GM19467 (cell line): ENCODE data around the gene ACTRT2.

Source experiments
- ATAC-seq: cut with Tn5 transposase; IDR thresholded peaks from one replicate; pipeline ENCODE4 v1.9.1; 2021; ENCODE audit warnings: mild to moderate bottlenecking, moderate library complexity; ENCODE audit not compliant: unreplicated experiment

ACTRT2 gene

DNA sequence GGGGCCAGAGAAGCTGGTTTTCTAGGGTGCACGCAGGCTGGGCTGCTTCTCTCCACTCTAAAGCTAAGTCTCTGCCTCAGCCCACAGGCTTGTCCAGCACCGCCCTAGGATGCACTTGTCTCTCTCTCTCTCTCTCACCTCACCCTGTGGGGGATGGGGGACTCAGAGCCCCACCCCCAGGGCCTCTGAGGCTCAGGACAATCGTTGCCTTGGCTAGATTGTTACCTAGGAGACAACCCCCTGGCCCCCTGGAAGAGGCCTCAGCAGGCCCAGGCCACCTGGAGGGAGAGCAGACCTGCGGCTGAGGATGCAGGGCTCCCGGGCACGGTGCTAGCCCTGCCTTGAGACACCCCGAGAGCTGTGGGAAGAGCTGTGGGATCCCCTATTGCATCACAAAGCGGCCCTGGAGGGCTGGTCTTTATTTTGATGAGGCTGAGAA lies at the start of gene ACTRT2:
ACTRT2 (plus strand) TSS at position 235 of the 439 bp plus-strand sequence. CDS start 220 bp downstream, outside the sequence.
- no peak for ATAC-seq

DNA sequence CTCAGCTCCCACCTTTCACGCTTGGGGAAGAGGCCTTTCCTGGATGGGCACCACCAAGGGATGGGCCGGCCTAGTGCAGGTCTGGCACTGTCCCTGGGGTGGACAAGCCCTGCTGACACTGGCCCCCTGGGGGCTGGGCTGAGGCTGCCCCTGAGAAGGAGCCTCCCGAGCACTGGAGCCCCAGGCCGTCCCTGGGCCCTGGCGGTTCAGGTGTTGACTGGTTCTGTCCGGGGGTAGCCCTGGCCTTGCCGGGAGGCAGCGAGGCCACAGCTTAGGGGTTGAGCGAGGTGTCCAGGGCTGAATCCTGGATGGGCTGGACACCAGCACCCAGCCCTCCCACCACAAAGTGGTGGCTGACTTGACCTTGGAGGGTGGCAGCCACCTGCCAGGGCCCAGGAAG lies 49.7 kb upstream of the ACTRT2 start:
- ATAC-seq = no peak

DNA sequence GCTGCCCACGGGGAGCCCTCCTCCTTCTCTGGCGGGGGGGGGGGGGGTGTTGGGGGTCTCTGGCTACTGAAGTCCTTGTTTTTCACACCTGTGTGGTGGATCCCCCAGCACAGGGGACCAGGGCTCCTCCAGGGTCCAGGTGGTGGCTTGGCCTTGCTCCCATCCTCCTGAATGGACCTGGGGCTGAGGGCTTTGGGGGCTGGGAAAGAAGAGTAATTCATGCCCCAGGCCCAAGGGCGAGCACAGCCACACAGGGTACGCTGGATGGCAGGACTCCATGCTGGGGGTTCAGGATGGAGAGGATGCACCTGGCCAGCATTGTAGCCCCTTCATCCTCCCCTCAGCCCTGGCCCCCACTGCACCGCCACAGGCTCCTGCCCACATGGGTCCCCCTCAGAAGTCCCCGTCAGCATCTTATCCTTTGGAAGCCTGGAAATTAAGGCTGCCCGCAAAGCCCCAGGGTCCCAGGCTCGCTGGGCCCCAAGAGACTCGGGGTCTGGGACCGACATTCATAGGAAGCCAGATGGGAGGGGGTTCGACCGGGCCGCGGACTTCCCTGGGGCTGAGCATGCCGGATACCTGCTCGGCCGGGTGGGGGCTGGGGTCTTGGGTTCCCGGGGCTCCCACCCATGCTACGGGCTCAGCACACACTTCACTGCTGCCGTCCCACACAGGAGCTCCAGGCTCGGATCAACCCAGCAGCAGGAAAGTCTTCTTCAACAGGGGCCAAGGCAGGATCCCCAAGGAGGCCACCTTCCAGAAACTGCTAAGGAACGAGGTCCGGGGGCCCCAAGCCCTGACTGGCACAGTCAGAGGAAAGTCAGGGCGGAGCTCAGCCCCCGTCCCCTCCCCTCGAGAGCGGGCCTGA lies 49.0 kb upstream of the ACTRT2 start:
- ATAC-seq = no peak

DNA sequence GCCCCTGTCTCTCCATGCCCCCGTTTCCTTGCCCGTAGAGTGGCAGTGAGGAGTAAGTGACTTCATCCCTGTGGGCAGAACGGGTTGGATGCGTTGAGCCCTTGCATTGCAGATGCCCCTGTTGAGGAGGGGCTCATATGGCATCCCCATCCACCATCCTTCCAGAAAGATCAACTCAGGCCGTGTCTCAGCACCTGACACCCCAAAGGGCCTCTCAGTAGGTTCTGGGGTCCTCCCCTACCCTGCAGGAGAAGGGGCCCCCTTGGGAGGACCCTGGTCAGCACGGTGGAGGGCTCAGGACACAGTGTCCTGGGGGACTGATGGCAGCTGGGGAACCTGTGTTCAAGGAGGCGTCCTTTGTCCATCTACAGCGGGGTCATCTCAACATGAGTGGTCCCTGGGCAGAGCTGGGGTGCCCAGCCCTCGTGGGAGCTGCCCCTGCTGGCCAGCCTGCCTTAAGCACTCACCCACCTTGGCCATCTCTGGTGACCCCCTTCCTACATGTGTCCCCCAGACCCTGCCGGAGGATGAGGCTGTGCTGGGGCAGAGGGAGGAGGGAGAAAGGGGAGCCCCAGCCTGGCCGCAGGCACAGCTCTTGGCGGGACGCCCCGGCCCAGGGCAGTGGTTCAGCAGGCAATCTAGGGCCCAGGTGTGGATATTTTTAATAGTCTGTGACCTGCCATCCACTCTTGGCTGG lies 48.2 kb upstream of the ACTRT2 start:
- no peak for ATAC-seq

DNA sequence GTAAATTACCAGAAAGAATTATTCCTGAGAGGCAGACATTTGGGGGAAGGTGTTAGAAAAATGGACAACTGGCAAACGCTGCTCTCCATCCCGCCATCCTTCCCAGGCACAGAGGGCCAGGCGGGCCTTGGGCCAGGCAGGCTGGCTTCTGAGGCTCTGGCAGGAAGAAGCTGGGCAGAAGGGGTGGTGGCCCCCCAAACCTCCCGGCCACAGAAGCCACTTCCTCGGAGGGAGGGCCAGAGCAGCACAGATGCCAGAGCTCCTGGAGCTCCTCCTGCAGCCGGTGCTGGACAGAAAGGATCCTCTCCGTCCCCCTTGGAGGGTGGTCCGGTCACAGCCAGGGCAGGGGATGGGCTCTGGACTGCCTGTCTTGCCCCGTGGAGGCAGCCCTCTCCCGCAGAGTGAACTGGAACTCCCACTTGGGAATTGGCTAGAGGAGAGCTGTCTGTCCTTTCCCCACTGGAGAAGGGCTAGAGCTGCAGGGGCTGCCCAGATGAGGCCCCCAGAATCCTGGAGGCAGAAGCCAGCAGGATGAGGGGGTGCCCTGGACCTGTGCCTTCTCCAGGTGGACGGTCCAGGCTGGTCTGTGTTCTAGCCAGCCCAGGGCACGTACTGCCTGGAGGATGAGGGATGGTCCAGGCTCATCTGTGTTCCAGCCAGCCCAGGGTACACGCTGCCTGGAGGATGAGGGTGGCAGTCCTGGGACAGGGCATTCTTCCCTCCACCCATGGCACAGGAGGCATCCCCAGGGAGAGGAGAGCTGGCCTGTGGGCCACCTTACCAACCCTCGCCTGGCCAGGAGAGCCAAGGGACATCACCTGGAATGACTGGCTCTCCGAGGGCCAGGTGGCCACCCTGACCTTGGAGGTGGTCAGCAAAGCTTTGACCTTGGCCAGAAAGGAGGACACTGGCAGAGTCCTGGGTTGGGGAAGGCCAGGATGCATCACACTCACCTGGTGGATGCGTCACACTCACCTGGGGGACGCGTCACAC lies 47.4 kb upstream of the ACTRT2 start:
- no peak for ATAC-seq

DNA sequence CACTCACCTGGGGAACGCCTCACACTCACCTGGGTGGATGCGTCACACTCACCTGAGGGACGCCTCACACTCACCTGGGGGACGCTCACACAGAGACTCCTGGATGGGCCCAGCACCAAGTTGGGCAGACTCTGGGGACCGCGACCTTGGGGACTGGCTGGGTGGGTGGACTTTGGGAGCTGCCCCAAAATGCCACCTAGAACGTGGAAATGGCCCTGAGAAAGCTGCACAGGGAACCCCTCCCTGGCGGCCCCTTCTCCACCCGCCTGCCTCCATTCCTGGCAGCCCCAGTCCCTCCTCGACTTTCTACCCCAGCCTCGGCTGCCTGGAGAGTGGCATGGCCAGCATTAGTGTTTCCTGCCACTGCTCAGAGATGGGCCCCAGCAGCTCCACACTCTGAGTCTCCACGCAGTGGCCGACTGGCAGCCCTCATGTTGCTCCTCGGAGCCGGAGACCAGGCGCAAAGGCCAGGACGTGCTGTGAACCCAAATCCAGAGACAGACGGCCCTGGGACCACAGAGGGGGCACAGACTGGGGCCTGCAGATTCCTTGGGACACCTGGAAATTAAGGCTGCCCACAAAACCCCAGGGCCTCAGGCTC lies 46.5 kb upstream of the ACTRT2 start:
- no peak for ATAC-seq

DNA sequence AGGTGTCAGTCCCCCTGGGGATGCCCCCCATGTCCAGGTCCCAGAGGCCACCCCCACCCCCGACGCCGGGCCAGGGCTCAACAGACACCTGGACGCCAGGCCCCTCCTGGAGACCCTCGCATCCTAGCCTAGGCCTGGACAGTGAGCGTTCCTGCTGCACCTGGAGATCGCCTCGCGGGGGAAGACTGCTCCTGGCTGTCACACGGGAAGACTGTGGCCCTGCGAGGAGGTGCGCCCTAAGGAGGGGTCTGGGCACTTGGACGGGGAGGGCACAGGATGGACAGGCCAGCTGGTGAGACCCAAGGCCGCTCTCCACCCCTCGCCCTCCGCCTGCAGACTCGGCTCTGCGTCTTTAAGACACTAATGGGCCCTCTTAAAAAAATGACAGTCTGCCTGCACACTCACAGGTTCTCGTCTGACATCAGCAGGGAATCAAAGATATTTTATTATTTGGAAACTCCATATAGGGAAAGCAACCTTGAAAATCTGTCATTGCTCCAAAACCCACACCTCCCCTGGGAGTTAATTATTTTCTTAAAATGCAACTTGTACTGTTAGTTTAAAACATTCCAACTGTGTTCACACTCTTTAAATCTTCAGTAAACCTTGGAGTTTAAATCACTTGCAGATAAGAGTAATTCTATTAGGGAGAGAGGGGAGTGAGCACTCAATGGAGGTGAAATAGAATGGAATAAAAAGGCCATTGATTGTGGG lies 45.6 kb upstream of the ACTRT2 start:
- no peak for ATAC-seq

DNA sequence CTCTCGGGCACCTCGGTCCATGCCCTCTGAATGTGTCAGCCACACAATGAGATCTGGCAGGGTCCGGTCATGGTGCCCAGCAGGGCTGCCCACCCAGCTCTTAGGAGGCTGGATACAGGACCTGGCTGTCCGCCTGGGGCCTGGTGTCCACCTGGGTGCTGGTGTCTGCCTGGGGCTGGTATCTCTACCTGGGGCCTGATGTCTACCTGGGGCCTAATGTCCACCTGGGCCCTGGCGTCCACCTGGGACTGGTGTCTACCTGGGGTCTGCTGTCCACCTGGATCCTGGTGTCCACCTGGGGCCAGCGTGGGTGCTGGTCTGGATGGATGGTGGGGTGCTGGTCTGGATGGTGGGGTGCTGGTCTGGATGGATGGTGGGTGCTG lies 45.1 kb upstream of the ACTRT2 start:
- no peak for ATAC-seq

DNA sequence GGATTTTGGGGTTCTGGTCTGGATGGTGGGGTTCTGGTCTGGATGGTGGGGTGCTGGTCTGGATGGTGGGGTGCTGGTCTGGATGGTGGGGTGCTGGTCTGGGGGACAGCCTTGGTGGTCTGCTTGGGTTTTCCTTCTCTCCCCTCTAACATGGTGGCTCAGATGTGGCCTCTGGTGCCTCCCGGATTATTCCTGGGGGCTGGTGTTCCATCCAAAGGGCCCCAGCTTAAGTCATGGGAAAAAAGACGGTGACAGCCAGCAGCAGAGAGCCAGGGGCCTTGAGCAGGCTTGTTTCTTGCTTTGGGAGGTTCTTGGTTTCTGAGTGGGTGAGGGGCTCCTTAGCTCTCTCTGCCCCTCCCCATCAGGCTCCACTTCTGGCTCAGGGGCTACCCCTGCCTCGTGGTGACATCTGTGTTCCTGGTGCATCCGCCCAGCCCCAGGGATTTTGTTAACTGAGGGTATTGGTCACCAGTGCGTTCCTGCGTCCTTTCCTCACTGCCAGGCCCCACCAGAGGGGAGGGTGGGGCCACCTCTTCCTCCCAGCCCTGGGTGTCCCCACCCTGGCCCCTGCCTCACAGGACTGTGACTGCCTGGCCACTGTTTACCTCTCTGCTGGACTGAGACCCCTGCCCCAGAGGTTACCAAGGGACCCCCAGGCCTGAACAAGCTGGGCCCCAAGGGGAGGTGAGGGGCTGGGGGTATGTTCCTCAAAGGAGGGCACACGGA lies 43.2 kb upstream of the ACTRT2 start:
- ATAC-seq = no peak

DNA sequence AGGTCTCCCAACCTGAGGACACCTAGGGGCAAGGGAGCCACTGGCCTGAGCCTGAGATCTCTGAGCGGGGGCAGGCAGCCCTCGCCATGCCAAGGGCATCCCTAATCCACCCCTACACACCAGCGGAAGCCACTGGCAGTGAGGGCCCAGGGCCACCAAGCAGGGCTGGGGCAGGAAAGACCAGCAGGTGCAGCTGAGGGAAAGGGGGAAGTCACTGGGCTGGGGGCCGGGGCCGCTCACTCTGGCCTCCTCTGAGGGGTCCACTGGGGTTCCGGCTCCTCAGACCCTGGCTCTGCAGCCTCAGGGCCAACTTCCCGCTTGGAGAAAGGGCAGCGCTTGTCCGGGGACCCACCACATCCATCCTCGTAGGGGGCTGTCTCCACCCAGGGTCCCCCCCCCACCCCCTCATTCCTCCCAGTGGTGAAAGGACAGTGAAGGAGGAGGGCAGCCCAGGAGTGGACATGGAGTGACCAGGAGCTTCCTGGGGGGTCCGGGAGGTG lies 42.5 kb upstream of the ACTRT2 start:
- no peak for ATAC-seq

DNA sequence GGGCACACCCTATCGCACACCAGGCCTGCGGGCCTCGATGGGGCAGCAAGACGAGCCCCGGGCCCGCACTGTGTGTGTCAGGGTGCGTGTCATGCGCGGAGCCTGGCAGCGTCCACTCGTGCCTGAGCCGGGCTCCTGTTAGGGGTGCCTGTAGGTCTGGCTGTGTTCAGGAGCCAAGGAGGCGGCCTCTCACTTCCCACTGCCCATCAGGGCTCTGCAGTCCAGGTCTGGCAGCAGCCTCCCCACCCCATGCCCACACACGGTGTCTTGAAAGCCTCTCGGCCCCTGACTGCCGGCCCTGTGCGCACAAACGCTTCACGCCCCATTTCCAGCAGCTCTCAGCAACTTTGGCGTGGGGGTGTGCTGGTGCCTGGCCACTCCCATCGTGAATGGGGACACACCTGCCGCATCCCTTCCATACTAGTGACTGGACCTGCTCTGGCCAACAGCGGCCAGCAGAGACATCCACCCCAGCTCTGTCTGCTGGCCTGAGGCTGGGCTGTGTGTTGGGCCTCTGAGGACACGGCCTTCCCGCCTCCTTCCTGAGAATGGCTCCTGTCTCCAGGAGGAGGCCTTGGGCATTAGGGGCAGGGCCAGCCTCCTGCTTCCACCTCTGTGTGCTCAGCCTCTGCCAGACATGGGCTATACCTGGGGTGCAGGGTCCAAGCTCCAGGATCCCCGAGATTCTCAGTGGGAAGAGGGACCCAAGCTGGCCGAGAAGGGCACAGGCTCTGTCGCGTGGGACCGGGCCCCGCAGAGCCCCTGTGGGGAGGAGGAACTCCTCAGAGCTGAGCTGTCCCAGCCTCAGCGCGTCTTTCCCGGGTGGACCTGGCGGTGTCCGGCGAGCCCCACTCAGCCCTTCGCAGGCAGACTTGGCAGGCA lies 41.8 kb upstream of the ACTRT2 start:
- ATAC-seq = no peak

DNA sequence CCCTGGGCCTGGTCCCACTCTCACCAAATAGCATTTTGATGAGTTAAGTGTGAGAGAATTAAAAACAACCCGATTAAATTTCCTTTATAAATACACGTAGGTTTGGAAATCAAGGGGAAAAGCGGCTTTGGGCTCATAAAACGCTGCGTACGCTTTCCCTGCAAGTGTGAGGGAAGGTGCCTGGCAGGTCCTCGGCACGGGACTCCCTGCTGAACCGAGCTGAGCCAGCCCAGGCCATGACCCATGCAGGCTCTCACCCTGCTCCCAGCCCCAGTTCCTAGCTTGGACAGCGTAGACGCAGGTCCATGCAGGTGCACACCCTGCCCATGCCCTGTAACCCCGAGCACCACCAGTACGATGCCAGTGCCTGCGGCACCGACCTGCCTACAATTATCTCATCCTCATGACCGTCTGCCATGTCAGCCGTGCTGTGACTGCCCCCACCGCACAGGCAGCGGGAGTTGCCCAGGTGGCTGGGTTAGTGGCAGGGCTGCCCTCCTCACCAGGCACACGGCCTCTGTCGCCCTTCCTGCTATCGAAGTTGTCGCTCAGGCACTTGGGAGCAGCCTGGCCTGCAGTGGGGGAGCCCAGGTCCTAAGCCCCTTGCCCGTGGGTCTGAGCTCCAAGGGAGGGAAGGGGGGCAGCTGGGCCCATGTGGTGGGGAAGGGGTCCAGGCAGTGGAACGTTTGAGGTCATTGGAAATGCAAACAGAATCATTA lies 41.0 kb upstream of the ACTRT2 start:
- no peak for ATAC-seq

DNA sequence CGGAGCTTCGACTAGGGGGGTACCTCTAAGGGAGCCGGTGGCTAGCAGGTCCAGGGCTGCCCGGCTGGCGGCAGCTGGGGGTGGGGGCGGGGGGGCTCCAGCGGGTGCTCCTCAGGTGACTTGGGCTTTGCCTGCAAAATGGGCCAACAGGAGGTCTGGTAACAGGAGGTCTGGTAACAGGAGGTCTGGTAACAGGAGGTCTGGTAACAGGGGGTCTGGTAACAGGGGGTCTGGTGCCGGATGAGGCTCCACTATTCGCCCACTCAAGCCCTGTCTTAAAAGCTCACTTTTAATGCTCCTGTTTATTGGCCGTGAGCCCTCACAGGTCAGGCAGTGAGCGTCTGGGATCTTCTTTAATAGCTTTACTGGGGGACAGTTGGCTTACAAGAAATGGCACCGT lies 40.4 kb upstream of the ACTRT2 start:
- no peak for ATAC-seq

DNA sequence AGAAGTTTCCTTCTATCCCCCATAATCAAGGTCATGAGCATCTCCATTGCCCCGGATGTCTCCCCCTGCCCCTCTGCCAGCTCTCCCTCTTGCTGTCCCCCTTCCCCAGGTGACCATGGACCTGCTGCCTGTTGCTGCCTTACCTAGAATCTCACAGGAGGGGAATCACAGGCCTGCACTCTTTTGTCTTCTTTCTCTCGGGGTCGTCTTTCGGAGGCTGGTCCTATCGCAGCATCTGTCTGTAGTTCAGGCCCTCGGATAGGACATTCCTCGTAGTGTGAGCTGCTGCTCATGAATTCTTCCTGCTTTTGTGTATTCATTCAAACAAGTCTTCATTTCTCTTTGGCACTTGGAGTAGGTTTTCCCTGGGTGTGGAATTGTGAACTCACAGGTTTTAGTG lies 39.9 kb upstream of the ACTRT2 start:
- no peak for ATAC-seq

DNA sequence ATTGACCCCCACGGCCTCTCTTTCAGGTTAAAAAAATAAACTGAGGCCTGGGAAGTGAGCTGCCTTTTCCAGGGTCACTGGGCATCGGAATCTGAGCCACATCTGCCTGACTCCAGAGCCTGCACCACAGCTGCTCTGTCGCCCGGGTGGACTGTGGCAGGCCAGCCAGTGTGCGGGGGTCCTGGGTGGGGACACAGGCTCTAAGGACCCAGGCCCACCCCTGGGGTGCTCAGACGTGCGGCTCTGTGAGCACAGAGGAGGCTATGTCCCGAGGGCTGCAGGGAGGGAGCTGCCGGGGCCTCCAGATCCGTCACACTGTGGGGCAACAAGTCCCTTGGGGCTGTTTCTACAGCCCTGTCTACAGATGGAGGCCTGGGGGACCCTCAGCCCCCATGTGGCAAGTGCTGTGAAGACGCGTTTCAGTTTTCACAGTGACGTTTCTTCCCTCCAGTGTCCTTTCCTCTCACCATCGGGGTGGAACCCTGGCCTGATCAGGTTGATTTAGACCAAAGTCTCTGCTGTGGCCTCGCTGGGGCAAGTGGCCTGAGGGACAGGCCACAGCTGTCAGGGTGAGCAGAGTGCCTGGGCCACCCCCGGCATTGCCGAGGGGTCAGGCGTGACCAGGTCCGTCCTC lies 39.2 kb upstream of the ACTRT2 start:
- no peak for ATAC-seq

DNA sequence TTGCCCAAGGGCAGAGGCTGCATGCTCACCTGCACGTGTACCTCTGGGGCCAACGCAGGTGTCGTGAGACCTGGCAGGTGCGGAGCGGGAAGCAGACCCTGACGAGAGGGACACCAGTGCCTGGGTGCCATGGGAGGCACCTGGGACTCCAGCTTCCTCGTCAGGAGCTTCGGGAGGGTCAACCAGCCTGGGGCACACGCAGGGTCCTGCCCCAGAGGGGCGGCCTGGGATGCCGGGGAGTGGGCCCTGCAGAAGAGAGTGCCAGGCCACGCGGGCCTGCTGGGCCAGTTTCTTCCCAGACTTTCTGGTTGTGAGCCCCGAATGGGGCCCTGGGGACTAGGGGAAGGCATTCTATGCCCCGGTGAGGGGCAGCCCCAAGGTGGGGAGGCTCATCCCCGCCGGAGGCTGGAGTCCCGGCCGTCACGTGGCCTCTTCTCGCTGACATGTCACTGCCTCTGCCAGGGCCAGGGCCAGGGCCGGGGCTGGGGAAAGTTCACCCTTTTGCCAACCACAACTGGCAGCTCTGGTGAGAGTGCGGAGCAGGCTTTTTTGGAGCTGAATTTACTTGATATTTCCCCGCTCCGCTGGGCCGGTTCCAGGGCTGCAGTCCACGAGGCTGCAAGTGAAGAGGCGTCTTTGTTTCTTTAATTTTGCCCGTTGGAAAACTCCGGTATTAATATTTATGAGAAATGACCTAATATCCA lies 38.5 kb upstream of the ACTRT2 start:
- ATAC-seq = no peak

DNA sequence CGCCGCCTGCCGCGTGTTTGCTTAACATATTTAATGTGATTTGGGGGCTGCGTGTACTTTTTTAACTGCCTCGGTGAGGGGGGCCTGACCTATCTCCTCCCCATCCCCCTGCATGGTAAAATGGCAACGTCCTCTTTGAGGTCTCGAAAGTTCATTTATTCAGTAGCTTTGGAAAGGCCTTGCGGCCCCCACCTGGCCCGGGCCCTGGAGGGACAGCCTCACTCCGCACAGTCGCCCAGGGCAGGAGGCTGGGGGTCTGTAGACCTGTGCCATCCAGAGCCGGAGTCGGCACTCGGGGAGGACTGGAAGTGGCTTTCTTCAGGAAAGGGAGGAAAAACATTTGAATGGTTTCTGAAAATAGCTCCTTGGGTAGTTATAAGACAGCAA lies 38.0 kb upstream of the ACTRT2 start:
- no peak for ATAC-seq
